ENCODE results near the gene SLC25A45.

The SLC25A45 gene

DNA sequence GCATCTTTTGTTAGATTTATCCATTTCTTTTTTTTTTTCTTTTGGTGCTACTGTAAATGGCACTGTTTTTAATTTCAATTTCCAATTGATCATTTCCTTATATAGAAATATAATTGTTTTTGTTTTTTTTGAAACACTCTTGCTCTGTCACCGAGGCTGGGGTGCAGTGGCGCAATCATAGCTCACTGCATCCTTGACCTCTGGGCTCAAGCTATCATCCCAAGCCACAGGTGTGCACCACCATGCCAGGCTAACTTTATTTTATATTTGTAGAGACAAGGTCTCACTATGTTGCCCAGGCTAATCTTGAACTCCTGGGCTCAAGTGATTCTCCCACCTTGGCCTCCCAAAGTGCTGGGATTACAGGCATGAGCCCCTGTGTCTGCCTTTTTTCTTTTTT is 20.3 kb upstream of the SLC25A45 start:
- Histone ChIP-seq H3K4me2 (no peak overlapping the region), H3K27ac (no peak overlapping the region), H3K79me2 (ENCODE audit: insufficient read depth, low read depth) (no peaks in the 10 kb centered on the region), H3K4me1 (ENCODE audit: low read depth, poor library complexity, severe bottlenecking) (no peaks in the 10 kb centered on the region), H3K9ac (no peak overlapping the region), H3K27me3 (ENCODE audit: insufficient read depth, low read depth) (no peaks in the 10 kb centered on the region), H4K20me1 (ENCODE audit: insufficient read depth) (no peaks in the 10 kb centered on the region), H2AFZ (ENCODE audit: low read depth) (no peak overlapping the region), H3K4me3 (IDR thresholded peaks at IDR 0.05; ENCODE audit: insufficient read depth, low read depth, low read length) (no peak overlapping the region), H3K36me3 (ENCODE audit: insufficient read depth) (no peaks in the 10 kb centered on the region; the same call in 1 of the 2 replicates)
- TF ChIP-seq, protein P1, sequence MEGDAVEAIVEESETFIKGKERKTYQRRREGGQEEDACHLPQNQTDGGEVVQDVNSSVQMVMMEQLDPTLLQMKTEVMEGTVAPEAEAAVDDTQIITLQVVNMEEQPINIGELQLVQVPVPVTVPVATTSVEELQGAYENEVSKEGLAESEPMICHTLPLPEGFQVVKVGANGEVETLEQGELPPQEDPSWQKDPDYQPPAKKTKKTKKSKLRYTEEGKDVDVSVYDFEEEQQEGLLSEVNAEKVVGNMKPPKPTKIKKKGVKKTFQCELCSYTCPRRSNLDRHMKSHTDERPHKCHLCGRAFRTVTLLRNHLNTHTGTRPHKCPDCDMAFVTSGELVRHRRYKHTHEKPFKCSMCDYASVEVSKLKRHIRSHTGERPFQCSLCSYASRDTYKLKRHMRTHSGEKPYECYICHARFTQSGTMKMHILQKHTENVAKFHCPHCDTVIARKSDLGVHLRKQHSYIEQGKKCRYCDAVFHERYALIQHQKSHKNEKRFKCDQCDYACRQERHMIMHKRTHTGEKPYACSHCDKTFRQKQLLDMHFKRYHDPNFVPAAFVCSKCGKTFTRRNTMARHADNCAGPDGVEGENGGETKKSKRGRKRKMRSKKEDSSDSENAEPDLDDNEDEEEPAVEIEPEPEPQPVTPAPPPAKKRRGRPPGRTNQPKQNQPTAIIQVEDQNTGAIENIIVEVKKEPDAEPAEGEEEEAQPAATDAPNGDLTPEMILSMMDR (conservative IDR thresholded peaks at IDR 0.05; ENCODE audit: low read depth, low read length) = no peak

DNA sequence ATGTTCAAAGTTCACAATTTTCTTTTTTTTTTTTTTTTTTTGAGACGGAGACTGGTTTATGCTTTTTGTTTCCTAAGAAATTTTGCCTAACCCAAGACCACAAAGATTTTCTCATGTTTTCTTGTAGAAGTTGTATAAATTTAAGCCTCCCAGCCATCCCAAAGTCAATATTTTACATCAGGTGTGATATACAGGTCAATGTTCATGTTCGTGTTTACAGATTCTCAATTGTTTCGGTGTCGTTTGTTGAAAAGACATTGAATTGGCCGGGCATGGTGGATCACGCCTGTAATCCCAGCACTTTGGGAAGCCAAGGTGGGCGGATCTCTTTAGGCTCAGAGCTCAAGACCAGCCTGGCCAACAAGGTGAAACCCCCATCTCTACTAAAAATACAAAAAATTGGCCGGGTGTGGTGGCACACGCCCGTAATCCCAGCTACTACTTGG is 19.4 kb upstream of the SLC25A45 start:
- Histone ChIP-seq H3K4me2 (no peak overlapping the region), H3K79me2 (ENCODE audit: insufficient read depth, low read depth) (no peaks in the 10 kb centered on the region), H2AFZ (ENCODE audit: low read depth) (no peak overlapping the region), H3K4me1 (ENCODE audit: low read depth, poor library complexity, severe bottlenecking) (no peaks in the 10 kb centered on the region), H3K4me3 (IDR thresholded peaks at IDR 0.05; ENCODE audit: insufficient read depth, low read depth, low read length) (no peak overlapping the region), H3K27ac (no peak overlapping the region), H3K9ac (no peak overlapping the region), H3K36me3 (ENCODE audit: insufficient read depth) (no peaks in the 10 kb centered on the region), H4K20me1 (ENCODE audit: insufficient read depth) (no peaks in the 10 kb centered on the region), H3K27me3 (ENCODE audit: insufficient read depth, low read depth) (no peaks in the 10 kb centered on the region)
- TF ChIP-seq, protein P1 (conservative IDR thresholded peaks at IDR 0.05; ENCODE audit: low read depth, low read length) = no peak

DNA sequence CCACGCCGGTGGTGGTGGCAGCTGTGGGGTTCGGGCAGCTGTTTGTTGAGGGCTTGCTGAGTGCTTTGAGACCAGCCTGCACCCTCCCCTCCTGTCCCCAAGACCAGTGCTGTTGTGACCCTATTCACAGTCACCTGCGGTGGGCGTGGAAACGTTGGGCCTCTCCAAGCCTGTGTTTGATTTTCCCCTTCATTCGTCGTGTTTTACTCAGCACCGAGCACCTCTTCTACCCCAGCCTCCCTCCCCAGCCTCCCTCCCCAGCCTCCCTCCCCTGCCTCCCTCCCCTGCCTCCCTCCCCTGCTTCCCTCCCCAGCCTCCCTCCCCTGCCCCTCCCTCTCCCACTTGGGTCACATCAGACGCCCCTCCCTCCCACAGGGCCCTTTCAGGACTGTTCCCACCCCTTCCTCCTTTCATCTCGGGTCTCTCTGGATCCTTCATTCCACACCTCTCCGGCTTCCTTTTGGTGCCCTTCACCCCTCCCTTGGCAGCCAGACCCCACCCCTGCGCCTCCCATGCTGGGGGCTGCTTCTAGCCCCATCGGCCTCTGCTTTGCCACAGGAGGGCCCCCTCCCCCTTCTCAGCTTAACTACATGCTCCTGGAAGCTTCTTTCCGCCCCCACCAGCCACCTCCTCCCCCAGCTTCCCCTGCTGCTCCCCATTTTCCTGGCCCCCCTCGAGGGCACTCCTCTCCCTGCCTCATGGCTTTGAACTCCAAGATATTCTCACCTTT is 18.8 kb upstream of the SLC25A45 start:
- Histone ChIP-seq H3K79me2 (ENCODE audit: insufficient read depth, low read depth) (no peaks in the 10 kb centered on the region), H3K4me3 (IDR thresholded peaks at IDR 0.05; ENCODE audit: insufficient read depth, low read depth, low read length) (no peak overlapping the region), H3K4me1 (ENCODE audit: low read depth, poor library complexity, severe bottlenecking) (no peaks in the 10 kb centered on the region), H4K20me1 (ENCODE audit: insufficient read depth) (no peaks in the 10 kb centered on the region), H3K9ac (no peak overlapping the region), H3K27me3 (ENCODE audit: insufficient read depth, low read depth) (no peaks in the 10 kb centered on the region), H3K27ac (no peak overlapping the region), H2AFZ (ENCODE audit: low read depth) (no peak overlapping the region), H3K4me2 (no peak overlapping the region), H3K36me3 (ENCODE audit: insufficient read depth) (no peaks in the 10 kb centered on the region)
- TF ChIP-seq, protein P1 (conservative IDR thresholded peaks at IDR 0.05; ENCODE audit: low read depth, low read length) = no peak

DNA sequence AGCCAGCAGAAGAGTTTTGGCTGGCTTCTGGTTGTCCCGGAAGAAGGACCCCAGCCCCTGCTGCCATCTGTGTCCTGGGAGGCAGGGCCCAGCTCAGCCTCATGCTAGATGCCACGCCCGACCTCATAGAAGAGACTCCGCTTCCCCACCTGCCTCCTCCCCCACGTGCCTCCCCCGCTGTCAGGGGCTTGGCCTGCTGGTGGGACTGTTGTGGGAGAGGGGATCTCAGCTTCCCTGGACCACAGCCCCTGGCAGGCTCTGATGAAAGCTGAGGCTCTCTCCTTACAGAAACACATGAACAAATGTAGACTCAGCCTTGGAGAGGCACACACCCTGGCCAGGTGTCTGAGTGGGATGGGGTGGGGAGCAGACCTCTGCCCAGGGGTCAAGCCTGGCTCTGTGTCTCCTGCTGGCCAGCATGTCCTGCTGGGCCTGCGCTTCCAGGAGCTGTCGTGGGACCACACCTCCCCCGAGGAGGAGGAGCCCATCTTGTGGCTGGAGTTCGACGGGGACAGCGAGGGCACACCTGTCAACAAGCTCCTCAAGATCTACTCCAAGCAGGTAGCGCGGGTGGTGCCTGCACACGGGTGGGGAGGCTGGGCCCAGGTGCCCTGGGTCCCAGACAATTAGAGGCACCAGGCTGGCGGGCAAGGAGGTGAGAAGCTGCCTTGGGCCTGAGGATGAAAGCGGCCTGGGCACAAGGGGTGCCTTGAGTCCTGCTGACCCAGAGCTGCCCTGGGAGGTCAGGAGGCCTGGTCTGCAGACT is 18.0 kb upstream of the SLC25A45 start:
- Histone ChIP-seq H3K9ac (no peak overlapping the region), H3K4me2 (no peak overlapping the region), H3K36me3 (ENCODE audit: insufficient read depth) (no peaks in the 10 kb centered on the region), H3K4me3 (IDR thresholded peaks at IDR 0.05; ENCODE audit: insufficient read depth, low read depth, low read length) (no peak overlapping the region), H2AFZ (ENCODE audit: low read depth) (no peak overlapping the region), H3K79me2 (ENCODE audit: insufficient read depth, low read depth) (no peaks in the 10 kb centered on the region), H3K4me1 (ENCODE audit: low read depth, poor library complexity, severe bottlenecking) (no peaks in the 10 kb centered on the region), H3K27ac (no peak overlapping the region), H3K27me3 (ENCODE audit: insufficient read depth, low read depth) (no peaks in the 10 kb centered on the region), H4K20me1 (ENCODE audit: insufficient read depth) (no peaks in the 10 kb centered on the region)
- TF ChIP-seq, protein P1 (conservative IDR thresholded peaks at IDR 0.05; ENCODE audit: low read depth, low read length) = no peak
